ENCODE measurements around the gene MTARC2.
"Not testable (repeated sequence)": the region's sequence is repeated elsewhere in the genome, so short reads cannot be mapped to it uniquely, and the experiment has no call there.

Gene MTARC2

DNA sequence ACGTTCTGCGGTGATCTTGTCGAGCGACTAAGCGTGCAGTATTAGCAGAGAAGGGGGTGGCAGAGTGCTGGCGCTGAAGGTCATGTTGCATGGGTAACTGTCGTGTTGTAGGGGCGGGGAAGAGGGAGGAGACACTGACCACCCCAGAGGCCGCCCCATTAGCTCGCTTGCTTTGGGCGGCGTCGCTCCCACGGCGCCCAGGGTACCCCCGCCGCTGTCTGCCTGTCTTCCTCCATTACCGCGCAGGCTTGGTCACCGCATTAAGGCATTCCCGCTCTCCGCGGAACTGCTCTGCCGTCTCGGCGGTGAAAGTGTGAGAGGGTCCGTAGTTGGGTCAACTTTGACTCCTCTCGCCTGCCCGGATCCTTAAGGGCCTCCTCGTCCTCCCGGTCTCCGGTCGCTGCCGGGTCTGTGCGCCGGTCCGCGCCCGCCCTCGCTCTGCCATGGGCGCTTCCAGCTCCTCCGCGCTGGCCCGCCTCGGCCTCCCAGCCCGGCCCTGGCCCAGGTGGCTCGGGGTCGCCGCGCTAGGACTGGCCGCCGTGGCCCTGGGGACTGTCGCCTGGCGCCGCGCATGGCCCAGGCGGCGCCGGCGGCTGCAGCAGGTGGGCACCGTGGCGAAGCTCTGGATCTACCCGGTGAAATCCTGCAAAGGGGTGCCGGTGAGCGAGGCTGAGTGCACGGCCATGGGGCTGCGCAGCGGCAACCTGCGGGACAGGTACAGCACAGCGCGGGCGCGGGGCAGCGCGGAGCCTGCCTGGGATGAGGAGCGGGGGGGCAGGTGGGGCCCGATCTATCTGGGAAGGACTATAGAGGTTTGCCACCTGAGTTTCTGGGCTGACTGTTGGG is at the start of gene MTARC2:
TSS of gene MTARC2 (plus strand) at position 234 of the 846 bp plus-strand sequence. CDS start at position 444, 210 bp downstream.
- peak; percentile 75 for DNase-seq (ENCODE audit: low spot score)

DNA sequence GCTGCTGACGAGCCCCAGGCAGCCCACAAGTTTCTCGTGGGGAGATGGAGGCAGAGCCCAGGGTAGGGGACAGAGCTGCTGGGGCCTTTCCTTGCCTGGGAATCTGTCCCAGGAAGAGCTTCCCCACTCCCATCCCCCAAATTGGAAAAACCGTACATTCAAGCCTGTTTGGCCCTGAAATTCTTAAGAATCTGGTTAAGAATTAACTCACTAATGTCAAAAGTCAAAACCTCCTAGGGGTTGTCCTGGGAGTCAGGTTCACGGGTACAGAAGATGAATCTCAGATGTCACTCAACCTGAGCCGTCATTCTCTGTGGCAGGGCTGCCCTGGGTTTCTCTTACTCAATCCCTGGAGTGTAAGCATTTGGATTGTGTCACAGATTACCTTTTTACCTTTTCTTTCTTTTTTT is 49.5 kb upstream of the MTARC2 start:
- DNase-seq (ENCODE audit: low spot score): no peak

DNA sequence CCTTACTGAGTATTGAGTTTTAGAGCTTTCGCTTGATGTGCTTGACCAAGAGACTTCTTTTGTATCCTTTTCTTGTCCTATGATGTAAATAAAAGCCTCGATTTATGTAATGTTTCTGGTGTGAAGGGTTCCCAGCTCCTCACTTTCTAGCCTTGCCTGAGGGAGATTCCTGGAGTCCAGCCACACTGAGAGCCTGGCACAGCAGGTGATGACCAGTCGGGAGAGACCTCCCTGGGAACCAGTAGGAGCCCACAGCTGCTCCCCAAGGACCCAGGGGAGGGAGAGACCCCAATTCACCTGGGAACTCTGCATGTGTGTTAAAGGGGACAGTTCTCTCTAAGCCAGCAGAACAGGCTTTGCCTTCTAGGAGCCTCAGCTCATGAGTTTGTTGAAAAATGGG is 49.1 kb upstream of the MTARC2 start:
- DNase-seq (ENCODE audit: low spot score): no peak

DNA sequence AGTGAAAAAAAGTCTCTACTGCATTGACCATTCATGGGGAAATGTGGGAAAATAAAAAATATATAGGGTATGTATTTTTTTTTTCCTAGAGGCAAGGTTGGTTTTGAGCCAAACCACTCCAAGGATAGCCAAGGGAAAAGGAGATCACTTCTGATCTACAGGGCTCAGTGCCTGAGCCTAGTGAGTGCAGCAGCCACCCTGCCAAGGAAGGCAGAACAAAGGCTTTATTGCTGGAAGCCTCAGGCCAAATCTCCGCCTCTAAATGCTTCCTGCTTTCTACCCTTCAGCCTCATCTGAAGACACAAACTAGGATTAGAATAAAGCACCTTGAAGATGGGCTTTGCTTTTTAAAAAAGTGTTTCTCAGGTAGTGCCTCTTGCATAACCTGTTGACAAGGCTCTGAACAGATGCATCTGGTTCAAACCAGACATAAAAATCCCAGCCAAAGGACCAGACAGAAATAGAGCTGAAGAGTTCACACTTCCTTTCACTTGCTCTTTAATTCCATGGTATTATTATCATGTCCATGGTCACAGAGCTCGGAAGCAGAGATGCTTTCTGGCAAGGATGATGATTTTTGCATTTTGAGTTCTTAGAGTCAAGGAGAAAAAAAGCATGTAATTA is 47.5 kb upstream of the MTARC2 start:
- no peak for DNase-seq (ENCODE audit: low spot score)

DNA sequence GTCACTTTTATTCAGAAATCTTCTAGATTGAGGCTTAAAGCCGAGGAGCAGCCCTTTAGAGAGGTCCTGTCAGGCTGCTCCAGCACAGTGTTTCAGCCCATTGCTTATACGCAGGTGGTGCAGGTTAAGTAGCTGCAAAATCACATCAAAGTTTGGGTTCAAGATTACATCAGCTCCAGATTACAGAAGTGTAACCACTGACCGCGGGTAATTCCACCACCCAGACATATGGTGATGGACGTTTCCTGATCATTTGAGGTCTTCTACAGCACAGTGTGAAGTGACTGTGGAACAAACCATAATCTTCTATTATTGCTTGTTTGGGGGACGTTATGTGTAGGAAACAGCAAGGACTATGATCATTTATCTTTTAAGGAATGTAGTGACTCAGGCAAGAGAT is 46.1 kb upstream of the MTARC2 start:
- no peak for DNase-seq (ENCODE audit: low spot score)

DNA sequence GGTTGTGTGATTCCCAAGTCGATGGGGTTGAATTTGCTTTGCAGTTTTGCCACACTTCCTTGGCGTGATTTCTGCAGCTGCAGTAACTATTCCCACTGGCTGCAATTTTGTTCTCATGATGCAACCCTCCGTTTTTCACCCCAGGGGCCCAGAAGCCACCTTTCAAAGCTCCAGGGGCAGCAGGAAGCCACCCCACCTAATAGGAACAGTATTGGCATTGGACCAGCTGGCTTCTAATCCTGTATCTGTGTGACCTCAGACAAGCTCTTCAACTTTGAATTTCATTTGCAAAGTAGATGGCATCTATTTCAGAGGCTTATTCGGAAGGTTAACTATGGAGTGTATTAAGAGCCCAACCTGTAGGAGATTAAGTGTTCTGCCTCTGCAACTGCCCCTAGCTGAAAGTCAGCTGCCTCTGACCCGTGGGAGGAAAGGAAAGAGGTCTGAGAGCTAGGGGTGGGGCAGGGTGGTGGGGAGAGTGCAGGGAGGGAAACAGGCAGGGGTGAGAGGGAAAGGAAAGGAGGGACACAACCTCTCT is 45.3 kb upstream of the MTARC2 start:
- no peak for DNase-seq (ENCODE audit: low spot score)

DNA sequence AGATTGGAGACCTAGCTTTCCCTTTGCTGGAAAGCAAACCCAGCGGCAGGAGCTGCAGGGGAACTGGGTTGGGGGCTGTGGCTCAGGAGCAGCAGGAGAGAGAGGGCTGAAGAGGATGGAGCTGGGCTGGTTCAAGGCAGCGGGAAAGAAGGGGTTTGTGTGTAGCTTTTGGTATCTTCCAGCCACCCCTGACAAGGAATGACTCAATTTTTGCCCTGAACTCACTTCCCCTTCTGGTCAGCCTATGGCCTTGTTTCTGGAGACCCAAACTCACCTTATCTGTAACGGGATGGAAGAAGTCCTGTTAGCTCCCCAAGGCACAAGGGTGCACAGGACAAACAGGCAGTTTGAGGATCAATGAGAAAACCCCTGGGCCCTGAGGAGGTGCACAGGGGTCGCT is 44.8 kb upstream of the MTARC2 start:
- no peak for DNase-seq (ENCODE audit: low spot score)

DNA sequence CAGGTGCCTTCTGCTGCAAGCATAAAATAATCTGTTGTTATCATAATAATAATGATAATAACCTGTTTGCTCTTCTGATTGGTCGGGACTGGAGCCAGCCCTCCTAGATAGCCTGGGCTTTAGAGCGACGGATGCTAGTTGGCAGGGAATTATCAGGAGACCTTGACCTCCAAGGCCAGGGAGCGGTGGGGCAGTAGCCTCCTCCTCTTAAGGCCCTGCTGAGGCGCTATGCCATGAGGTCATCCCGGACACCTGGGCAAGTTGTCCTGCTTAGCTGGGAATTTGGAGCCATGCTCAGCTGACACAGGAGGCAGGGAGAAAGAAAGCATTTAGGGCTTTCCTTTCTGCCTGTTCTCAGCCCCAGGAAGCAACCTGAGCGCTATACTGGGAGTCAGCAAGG is 42.3 kb upstream of the MTARC2 start:
- DNase-seq (ENCODE audit: low spot score): no peak

DNA sequence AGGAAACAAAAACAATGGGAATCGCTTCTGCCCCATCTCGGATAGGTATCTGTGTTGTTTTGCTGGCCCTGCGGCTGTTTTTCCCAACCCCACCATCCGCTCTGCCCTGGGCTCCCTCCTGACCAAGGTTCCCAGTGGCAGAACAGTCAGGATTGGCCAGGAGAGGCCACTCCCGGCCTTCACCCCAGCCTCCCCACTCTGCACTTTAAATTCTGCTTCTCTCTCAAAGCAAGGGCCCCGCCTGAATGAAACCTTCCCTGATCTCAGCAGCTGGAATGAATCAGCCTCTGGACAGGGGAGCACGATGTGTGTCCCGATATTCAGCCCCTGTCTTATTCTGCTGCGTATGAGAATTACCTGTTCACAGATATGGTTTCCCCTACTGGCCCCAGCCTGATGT is 41.6 kb upstream of the MTARC2 start:
- no peak for DNase-seq (ENCODE audit: low spot score)

DNA sequence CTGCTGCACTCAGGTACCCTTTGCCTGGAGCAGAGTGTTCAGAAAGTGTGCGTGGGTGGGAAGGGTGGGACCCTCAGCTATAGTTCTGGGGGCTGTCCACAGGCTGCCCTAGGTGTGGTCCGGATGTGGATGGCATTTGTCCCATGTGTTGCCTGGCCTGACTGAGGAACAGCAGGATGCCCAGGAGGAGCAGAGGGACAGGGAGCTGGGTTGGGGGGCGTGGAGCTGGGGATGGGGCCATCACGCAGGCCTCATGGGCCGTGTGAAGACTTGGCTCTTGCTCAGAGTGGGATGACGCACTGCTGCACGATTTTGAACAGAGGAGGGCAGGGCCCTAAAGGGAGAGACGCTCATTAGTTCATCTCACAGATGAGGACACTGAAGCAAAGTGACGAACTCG is 41.0 kb upstream of the MTARC2 start:
- no peak for DNase-seq (ENCODE audit: low spot score)

DNA sequence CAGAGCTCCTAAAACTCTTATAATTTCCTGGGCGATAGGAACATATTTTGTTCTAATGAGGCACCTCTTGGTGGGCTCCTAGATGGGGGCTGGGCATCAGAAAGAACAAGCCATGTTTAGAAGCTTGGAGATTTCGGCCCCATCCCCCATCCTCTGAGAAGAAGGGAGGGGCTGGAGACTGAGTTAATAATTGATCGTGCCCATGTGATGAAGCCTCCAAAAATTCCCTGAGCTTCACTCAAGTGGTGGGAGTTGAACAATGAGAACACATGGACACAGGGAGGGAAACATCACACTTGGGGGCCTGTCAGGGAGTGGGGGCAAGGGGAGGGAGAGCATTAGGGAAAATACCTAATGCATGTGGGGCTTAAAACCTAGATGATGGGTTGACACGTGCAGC is 39.9 kb upstream of the MTARC2 start:
- no peak for DNase-seq (ENCODE audit: low spot score)

DNA sequence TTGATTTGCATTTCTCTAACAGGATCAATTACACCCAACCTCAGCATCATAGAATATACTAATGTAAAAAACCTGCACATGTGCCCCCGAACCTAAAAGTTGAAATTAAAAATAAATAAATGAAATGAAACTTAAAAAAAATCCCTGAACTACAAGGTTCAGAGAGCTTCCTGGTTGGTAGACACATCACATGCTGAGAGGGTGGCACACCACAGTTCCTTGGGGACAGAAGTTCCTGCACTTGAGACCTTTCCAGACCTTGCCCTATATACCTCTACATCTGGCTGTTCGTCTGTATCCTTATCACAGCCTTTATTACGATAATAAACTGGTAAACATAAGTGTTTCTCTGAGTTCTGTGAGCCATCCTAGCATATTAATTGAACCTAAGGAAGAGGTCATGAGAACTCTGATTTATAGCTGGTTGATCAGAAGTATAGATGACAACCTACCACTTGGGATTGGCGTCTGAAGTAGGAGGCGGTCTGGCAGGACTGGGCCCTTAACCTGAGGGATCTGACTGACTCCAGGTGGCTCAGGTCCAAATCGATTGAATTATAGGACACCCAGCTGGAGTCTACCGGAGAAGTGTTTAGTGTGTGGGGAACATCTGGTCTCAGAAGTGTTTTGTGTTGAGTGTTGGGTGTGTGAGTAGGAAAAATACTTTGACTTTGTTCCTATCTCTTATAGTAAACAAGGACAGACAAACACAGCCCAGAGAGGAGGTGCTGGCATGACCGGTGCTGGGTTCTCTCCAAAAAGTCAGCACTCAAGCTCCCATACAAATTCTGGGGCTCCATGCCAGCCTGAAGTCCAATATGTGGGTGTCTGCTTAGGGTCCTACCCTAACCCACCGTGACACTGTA is 39.0 kb upstream of the MTARC2 start:
- DNase-seq (ENCODE audit: low spot score): no peak

DNA sequence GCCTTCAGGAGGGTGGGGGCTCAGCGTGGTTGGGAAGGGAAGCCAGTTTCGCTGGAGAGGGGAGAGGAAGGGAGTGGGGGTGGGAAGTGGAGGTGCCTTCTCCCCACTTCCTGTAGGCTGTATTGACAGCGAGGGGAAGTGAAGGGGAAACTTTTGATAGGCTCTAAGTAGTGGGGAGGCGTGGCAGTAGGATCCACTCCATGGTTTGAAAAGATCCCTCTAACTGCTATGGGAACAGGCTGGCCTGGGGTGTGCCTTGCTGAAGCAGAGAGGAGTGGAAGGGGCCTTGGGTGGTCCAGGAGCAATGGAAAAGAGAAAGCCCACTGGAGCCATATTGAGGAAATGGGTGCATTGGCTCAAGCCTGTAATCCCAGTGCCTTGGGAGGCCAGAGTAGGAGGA is 37.8 kb upstream of the MTARC2 start:
- DNase-seq (ENCODE audit: low spot score): no peak

DNA sequence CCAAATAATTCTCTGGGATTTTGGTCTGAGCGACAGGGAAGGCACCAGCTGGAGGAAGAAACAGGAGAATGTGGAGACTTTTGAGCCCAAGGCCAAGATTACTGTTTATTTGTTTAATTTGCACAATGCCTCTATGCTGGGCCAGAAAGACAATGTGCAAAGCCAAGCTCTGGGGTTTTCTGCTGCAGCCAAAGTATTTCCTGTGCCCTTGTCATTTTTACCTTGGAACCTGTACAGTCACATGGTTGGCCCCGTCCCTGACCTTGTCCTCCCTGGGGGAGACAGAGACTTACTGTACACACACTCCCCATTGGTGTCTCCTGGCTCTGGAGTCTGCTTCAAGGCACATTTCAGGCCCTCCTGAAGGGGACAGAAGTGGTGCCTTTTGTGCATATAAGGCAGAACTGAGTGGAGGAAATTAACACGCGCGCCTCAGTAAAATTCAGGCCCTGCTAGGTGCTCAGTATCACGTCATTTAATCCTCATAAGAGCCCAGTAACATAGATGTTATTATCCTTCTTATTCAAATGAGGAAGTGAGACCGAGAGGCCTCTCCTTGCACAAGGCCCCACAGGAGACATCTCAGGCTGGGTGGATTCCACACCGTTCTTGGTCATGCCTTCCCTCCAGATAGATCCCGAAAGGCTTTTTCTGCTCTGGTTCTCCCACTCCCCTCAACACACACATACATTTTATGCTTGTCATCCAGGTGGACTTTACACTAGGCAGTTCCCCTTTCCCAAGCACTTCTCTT is 36.9 kb upstream of the MTARC2 start:
- no peak for DNase-seq (ENCODE audit: low spot score)

DNA sequence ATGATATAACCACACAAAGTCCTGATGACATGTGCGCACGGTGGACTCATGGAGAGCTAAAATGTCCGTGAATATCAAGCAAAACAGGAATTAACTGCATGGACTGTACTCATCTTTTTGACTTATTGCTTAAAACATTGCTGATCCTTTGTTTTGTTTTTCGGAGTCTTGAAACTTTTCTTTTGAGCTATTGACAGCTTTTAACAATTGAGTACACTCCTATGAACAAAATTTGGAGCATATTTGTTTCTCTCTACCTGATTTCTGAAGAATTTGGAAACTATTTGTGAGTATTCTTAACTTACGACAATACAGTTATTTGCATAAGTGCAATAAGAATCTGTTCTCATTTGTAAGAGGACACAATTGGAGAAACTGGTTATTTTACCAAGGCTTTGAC is 32.1 kb upstream of the MTARC2 start:
- DNase-seq (ENCODE audit: low spot score): not testable (repeated sequence)

DNA sequence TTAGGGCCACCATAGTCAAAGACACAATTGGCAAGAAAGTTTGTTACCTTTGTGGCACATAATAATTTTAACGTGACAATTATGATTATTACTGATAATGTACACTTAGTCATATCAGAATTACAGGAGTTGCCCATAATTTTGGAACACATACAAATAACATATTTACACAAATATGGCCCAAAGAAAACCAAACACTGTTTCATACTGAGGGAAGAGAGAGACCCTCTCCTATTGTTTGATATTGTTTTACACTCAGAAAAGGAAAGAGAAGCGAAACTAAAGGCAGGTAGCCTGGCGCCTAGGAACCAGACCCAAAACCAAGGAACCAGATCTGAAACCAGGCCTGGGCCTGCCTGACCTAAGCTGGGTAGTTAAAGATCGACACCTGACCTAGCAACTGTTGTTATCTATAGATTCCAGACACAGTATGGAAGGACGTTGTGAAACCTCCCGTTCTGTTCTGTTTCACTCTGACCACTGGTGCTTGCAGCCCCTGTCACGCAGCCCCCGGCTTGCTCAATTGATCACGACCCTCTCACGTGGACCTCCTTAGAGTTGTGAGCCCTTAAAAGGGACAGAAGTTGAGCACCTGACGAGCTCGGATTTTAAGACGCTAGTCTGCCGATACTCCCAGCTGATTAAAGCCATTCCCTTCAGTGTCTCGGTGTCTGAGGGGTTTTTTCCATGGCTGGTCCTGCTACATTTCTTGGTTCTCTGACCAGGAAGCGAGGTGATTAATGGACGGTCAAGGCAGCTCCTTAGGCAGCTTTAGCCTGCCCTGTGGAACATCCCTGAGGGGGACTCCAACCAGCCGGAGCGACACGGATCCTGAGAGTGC is 30.1 kb upstream of the MTARC2 start:
- no peak for DNase-seq (ENCODE audit: low spot score)

DNA sequence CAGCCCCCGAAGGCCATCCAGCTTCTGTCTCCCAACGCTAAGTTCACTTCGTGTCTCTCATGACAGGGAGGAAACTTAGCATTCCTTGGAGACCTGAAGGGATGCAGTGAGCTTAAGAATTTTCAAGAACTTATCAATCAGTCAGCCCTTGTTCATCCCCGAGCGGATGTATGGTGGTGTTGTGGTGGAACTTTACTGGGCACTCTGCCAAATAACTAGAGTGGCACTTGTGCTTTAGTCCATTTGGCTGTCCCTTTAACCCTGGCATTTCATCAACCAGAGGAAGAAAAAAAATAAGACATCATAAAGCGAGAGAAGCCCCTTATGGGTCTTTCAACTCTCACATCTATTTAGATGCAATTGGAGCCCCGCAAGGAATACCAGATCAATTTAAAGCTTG is 26.9 kb upstream of the MTARC2 start:
- DNase-seq (ENCODE audit: low spot score): not testable (repeated sequence)

DNA sequence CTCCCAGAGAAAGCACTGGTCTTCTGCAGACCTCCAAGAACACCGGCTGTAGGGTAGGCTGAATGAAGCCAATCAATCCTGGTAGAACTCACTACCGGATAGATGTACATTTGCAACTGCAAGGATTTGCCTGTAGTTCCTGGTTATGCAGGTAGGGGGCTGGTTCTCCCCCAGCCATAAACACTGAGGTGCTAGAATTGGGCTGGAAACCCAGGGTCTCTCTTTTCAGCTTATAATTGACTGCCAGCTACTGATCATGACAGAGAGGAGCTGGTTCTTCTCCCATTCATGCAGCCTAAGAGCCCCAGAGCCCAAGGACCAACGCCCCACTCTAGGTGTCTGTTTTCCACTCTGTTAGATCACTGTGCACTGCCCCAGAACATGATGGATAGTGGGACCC is 21.5 kb upstream of the MTARC2 start:
- no peak for DNase-seq (ENCODE audit: low spot score)

DNA sequence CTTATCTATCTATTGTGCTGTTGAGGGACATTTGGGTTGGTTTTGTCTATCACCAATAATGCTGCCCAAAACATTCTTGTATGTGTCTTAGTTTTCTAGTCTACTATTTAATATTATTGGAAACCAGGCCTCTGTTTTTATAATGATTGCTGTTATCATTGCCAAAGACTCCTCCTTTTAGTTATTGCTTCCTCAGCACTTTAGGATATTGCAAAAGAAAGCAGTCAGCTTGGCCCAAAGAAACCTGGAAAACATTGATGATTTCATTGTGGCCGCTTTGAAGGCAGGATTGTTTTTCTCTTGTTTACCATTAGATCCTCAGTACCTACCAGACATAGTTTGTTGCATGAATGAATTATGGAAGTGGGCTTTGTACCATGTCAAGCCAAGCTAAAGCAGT is 20.6 kb upstream of the MTARC2 start:
- DNase-seq (ENCODE audit: low spot score): no peak

DNA sequence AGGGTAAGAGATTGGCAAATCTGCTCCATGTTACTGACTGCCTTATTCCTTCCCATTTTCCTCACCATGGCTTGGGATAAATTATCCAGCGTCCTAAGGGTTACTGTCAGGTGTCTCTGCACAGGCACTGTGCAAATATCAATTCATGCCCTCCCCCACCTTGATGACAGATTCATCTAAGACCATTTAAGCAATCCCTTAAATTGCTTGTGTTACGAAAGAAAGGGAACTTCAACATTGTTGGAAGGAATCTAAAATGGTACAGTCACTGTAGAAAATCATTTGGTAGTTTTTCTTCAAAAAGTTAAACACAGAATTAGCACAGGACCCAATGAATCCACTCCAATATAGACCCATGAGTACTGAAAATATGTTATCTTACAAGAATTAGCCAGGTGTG is 17.6 kb upstream of the MTARC2 start:
- no peak for DNase-seq (ENCODE audit: low spot score)

DNA sequence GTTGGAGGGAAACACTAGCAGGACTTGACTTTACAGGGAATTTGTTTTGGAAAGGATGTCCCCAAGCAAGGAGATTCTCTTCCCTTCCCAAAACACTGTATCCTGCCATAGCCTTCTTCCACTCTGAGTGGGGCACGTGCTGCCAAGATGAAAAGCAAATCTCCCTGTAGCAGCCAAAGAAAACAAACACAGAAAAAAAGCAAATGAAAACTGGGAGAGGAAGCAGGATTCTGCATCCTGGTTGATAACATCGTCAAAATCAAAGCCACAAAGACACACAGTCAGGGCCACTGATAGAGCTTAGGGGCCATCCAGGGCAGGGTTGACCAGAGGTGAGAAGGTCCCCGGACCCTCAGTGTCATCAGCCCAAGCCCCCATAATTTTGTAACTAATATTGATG is 16.0 kb upstream of the MTARC2 start:
- no peak for DNase-seq (ENCODE audit: low spot score)

Data from ecto neural progenitor cell (in vitro differentiated cells).